Measurements from ENCODE around the gene TOM1L1.

GRCh38 chr17:54919425-54919824, 18.8 kb downstream of the TOM1L1 start:
- TF ChIP-seq CTCF (IDR thresholded peaks at IDR 0.05 in 4 of 5, conservative IDR thresholded peaks at IDR 0.05 in 1 of 5): no peak
- no peak for TF ChIP-seq POLR2A (IDR thresholded peaks at IDR 0.05)

Data from gastrocnemius medialis (tissue), 4 donors.